GM12872 (cell line): ENCODE data around the gene CIP2A.

Source experiments
- TF ChIP-seq, protein P1 (sequence below): IDR thresholded peaks from 3 replicates; pipeline ENCODE4 v1.5.1; 2011; ENCODE audit warnings: low read depth, mild to moderate bottlenecking, low read length, moderate library complexity; ENCODE audit not compliant: insufficient read depth

The CIP2A gene

DNA sequence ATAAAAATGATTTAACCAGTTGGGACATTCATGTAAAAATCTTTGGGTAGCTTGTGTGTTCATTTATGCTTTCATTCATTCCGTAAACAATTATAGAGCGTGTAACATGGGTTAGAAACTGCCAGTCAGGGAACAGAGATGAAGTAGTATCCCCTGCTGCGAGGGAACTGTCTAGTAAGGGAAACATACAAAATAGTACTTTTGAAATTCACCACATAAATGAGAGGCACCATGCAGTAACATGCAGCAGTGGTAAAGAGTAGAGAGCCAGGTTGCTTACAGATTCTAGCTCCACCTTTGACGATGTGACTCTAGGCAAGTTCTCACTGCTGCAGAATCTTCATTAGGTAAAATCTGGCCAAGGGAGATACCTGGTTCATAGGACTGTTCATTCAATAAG is 1.2 kb upstream of the CIP2A start:
- TF ChIP-seq, protein P1, sequence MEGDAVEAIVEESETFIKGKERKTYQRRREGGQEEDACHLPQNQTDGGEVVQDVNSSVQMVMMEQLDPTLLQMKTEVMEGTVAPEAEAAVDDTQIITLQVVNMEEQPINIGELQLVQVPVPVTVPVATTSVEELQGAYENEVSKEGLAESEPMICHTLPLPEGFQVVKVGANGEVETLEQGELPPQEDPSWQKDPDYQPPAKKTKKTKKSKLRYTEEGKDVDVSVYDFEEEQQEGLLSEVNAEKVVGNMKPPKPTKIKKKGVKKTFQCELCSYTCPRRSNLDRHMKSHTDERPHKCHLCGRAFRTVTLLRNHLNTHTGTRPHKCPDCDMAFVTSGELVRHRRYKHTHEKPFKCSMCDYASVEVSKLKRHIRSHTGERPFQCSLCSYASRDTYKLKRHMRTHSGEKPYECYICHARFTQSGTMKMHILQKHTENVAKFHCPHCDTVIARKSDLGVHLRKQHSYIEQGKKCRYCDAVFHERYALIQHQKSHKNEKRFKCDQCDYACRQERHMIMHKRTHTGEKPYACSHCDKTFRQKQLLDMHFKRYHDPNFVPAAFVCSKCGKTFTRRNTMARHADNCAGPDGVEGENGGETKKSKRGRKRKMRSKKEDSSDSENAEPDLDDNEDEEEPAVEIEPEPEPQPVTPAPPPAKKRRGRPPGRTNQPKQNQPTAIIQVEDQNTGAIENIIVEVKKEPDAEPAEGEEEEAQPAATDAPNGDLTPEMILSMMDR: no peak

DNA sequence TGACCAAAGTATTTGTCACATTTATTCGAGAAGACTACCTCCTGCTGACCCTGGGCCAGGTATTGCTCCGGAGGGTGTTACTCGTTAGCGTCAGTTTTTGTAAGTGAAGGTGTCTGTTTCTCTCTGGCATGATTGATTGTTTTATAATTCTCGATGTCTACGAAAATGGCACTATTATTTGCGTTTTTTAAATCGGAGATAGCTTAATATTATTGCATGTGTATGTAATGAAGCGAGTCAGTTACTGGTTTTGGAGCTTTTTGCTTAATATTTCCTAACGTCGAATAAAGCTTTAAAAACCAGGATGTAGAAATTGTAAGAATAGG is 723 bp upstream of the CIP2A start:
- TF ChIP-seq, protein P1: no peak

DNA sequence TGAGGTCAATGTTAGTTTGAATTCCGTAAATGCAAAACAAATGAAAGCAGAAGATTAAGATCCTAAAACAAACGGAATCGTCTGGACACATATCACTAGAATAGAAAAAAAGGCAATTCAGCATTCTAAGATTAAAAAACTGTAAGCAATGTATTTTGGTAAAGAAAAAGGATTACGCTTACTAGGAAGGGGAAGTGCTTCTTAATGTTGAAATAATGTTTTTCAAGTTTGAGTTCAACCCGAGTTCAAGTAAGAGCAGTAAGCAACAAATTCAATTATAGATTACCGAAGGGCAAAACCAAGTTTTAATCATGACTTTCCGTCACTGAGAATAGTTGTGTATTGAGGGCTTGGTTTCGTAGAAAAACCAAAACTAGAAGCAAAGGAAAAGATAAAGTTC is 637 bp downstream of the CIP2A start:
- TF ChIP-seq, protein P1: no peak

DNA sequence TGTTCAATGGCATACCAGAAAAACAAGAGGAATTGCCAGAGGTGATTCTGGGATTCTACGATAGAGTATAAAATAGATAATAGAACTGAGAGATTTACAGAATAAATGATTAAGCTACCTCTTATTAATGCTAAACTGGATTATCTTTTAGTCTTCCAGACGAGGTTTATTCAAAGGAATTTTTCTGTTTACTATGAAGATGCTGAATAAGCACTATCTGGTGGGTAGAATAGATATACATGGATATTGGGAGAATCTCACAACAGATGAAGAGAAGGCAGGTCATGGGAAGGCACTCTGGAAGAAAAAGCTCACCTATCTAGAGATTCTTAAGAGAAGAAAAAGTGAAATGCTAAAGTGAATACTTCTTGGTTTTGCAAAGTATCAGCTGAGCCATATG is 11.2 kb downstream of the CIP2A start:
- TF ChIP-seq, protein P1: no peak

DNA sequence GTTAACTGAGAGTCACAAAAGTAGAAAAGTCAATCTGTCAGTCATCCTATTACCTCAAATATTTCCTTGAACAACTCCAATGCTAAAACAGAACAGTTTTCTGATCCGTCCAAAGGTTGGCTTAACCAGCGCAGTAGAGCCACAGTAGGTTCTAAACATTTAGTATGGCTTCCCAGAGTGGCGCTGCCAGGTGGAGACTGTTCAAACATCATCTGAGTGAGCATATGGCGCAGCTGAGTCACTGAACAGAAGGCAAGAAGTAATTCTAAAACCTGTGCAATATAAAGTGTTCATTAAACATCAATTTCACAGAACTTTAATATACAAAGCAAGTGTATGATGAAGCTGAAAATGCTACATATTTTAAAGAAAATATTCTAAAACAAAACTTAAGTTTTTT is 19.9 kb downstream of the CIP2A start:
- TF ChIP-seq, protein P1: no peak

DNA sequence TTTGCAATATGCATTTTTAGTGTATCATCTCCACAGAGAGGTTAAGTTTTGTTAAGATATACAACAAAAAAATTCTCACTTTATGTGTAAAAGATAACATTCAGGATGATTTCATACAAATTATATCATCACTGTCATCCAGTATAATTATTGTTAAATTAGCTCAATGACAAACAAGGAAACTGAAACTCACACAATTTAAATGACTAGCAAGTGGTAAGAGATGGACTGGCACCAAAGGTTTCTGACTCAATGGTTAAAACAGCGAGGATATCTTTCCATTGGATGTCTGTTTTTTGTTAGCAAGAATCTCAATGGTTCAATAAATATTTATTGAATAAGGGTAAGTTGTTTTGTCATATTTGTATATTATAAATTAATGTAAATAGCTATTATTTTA is 22.6 kb downstream of the CIP2A start:
- TF ChIP-seq, protein P1: no peak

DNA sequence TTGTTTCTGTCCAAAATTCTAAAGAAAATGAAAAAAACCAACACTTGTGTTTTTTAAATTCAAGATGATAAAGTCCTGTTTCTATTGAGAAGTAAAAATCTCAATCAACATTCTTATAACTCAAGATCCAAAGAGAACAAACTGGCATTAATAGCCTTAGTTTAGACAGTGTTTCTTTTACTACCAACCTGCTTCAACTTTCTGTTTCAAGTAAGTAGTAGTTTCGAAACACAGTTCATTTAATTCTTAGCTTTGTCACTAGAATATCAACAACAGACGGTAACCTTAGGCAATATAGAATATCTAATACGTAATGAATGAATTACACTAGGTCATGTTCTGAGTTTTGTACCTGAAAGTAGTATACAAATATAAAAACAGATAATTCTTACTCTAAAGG is 23.7 kb downstream of the CIP2A start:
- TF ChIP-seq, protein P1: no peak

DNA sequence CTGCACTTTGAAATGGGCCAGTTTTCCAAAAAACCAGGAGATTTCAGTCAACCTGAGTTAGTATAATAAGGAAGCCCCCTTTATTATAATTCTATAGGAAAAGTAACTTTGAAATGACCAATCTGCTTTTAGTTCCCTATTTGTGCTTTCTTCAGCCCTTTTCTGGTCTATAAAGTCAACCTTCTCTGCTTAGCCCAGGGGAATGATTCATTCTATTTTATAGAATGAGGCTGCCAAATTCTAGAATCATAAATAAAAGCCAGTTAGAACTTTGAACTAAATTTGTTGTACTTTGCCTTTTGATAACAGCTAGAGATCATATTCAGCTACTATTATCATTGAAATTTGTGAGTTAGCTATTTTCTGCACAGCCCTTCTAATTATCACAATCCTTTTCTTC is 24.7 kb downstream of the CIP2A start:
- TF ChIP-seq, protein P1: no peak
